Liver (tissue), 3 donors: ENCODE data around the gene PRDM1.

Experiments
- CTCF ChIP-seq: fragments of 150-350 bp; IDR thresholded peaks from 2 replicates; pipeline ENCODE4 v1.5.1; 2017; ENCODE audit warnings: improper control_type of control experiment, low read depth, low read length; ENCODE audit not compliant: missing input control
- JUND ChIP-seq, 2 donors: IDR thresholded peaks; 2 replicates each; pipeline ENCODE4 v1.6.1; 2016; ENCODE audit warnings: antibody characterized with exemption in 2 of 2
- MAX ChIP-seq: IDR thresholded peaks from 2 replicates; pipeline ENCODE4 v1.6.1; 2016; ENCODE audit warnings: antibody characterized with exemption
- REST ChIP-seq: IDR thresholded peaks from 2 replicates; pipeline ENCODE4 v1.6.1; 2016; ENCODE audit warnings: antibody characterized with exemption, mild to moderate bottlenecking
- RXRA ChIP-seq, 2 donors: IDR thresholded peaks; 2 replicates each; pipeline ENCODE4 v1.6.1; 2017 to 2018; ENCODE audit warnings: antibody characterized with exemption in 2 of 2, mild to moderate bottlenecking in 1 of 2
- TAF1 ChIP-seq: conservative IDR thresholded peaks from 2 replicates; pipeline ENCODE4 v1.6.1; 2016; ENCODE audit warnings: antibody characterized with exemption, mild to moderate bottlenecking
- ZBTB33 ChIP-seq: IDR thresholded peaks from 2 replicates; pipeline ENCODE4 v1.6.1; 2016; ENCODE audit warnings: antibody characterized with exemption
- donor health status: healthy.
- donor health status: healthy.

GRCh38 chr6:106156413-106156812 lies 70.3 kb downstream of the PRDM1 start:
- TF ChIP-seq CTCF (no peak), JUND (IDR thresholded peaks at IDR 0.05) (no peak), MAX (no peak), REST (no peak), TAF1 (no peak), ZBTB33 (no peak), RXRA (IDR thresholded peaks at IDR 0.05) (no peak)
